Testis (tissue), 2 donors: ENCODE measurements around the gene NRCAM.

Experiments
- POLR2A ChIP-seq: fragments of 450-650 bp; IDR thresholded peaks from one replicate; pipeline ENCODE4 v1.6.1; 2017; ENCODE audit warnings: antibody characterized with exemption, mild to moderate bottlenecking, moderate library complexity
- TF ChIP-seq, protein P1 (sequence below), 3 experiments: fragments of 450-650 bp in 2 of 3; fragments of 200-600 bp in 1 of 3; sonication (generic) in 1 of 3; IDR thresholded peaks; one replicate each; pipeline ENCODE4 v1.5.1; 2016 to 2019; ENCODE audit warnings: antibody characterized with exemption in 3 of 3, mild to moderate bottlenecking in 2 of 3, moderate library complexity in 1 of 3

DNA sequence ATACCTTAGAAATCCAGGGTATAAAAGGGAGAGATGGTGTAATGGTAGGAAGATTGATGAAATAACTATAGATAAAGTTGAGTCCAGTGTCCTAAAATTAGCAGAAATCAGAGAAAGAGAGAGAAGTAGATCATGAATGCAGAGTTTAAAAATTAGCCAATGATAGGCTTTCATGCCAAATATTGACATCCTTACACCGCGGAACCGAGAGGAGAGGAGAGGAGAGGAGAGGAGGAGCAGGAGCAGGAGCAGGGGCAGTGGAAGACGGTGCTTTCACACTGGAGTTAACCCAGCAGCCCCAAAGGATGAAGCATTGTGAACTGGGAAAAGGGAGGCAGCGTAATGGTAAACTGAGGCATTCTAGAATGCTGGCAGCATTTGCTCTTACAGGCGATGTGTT lies 291.9 kb downstream of the NRCAM start:
- TF ChIP-seq, protein P1, sequence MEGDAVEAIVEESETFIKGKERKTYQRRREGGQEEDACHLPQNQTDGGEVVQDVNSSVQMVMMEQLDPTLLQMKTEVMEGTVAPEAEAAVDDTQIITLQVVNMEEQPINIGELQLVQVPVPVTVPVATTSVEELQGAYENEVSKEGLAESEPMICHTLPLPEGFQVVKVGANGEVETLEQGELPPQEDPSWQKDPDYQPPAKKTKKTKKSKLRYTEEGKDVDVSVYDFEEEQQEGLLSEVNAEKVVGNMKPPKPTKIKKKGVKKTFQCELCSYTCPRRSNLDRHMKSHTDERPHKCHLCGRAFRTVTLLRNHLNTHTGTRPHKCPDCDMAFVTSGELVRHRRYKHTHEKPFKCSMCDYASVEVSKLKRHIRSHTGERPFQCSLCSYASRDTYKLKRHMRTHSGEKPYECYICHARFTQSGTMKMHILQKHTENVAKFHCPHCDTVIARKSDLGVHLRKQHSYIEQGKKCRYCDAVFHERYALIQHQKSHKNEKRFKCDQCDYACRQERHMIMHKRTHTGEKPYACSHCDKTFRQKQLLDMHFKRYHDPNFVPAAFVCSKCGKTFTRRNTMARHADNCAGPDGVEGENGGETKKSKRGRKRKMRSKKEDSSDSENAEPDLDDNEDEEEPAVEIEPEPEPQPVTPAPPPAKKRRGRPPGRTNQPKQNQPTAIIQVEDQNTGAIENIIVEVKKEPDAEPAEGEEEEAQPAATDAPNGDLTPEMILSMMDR (IDR thresholded peaks at IDR 0.05) = no peak
- TF ChIP-seq POLR2A = no peak
